GM18861 (cell line): ENCODE data around the gene KLHDC4.
"Not testable (repeated sequence)": the region's sequence is repeated elsewhere in the genome, so short reads cannot be mapped to it uniquely, and the experiment has no call there.

Experiments
- ATAC-seq: cut with Tn5 transposase; IDR thresholded peaks from one replicate; pipeline ENCODE4 v1.9.1; 2021; ENCODE audit not compliant: unreplicated experiment

KLHDC4 gene

DNA sequence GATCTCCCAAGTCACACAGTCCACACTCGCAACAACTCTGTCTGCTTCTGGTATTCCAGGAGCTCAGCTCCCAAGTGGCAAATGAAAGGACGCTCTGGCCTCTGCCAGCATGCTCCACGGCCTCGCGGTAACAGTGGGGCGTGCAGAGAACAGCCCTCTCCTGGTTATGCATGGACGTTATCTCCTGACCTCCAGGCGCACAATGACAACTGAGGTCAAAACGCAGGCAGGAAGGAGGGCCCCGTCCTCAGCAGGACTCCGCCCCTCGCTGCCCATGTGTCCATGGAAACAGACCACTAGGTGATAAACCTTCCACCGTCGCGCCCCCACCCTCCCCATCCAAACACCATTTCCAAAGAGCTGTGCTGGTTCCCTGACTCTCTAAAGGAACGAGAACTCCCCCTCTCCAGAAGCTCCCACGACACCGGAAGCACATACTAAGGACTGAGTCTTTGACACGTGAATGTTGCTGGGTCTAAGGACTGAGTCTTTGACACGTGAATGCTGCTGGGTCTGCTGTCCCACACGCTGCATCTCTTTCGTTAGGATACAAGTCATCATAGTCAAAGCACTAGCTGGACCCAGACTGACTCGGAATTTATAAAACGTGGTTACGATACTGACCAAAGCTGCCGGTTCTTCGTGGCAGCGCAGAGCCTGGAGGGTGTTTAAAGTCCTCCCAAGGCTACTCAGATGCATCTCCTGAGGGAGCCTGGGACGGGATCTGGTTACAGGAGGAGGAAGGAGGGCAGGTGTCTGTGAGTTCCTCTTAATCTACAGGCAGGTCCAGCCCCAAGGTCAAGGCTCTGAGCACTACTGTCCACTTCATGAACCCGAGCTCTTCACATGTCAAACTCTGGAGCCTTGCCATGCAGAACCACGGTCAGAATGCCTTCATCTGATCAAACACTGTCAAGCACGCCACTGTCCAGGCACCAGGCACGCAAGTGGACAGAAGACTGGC, 43.9 kb downstream of the KLHDC4 start:
- no peak for ATAC-seq

DNA sequence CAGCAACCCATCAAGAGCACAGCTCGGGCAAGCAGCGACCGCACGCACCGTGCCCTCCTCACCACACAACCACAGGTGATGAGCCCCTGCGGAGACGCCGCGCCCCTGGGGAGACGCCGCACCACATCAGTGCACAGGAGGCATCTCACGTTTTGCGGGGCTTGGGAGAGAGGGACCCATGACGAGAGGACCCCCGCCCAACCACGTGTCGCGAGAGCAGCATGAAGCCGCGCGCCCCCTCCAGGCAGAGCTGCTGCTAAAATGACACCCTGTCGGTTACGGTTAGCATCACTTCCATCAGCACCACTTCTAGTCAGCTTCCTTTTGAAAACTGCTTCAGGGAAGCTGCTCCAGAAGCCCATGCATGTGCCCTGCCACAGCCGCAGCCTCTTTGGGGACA, 45.3 kb downstream of the KLHDC4 start:
- ATAC-seq, result no peak

- ATAC-seq, result not testable (repeated sequence)
Observed at GRCh38 chr16:87718831-87719230, 47.0 kb downstream of the KLHDC4 start.

GRCh38 chr16:87715658-87716057, 50.1 kb downstream of the KLHDC4 start:
- no peak for ATAC-seq

DNA sequence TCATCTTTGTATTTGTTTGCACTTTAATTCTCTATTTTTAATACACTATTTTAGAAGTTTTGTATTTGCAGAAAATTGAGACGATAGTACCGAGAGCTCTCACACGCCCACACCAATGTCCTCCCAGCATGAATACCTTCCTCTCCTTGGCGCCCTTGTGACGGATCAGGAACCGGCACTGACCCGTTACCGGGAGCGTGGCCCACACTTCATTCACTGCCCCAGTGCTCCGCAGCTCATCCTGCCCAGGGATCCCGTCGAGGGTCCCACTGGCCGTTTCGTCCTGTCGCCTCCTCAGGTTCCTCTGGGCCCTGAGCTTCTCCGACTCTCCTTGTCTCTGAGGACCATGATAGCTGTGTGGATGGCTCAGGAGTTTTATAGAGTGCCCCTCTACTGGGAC, 50.6 kb downstream of the KLHDC4 start:
- ATAC-seq, result no peak

DNA sequence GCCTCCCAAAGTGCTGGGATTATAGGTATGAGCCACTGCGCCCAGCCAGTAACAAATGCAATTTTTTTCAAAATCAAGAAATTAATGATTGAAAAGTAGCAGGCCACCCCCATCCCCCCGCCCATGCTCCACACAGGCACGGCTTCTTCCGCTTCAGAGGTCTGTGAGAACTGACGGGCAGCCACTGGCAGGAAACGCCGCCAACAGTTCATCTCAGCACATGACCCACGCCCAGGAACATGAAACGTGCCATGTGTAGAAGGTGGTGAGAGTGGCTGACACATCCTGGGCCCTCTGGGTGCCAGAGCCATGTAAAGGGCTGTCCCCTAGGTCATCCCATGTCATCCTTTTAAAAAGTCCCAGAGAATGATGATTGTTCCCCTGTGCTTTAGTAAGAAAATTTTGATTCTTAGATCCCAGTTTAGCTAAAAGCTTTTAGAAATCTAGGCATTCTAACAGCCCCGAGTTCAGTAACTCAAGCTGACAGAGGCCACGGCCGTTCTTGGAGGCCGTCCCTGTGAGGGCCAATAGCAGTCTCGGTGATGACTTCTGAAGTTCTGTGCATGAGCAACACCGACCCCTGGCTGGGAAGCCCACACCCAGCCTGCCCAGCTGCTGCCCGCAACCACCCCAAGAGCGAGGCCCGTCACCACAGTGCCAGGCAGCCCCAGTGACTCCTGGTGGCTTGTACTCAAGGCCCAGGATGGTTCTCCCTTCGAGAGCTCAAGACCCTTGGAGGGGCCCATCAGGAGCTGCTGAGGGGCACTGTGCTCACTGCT, 52.1 kb downstream of the KLHDC4 start:
- no peak for ATAC-seq

DNA sequence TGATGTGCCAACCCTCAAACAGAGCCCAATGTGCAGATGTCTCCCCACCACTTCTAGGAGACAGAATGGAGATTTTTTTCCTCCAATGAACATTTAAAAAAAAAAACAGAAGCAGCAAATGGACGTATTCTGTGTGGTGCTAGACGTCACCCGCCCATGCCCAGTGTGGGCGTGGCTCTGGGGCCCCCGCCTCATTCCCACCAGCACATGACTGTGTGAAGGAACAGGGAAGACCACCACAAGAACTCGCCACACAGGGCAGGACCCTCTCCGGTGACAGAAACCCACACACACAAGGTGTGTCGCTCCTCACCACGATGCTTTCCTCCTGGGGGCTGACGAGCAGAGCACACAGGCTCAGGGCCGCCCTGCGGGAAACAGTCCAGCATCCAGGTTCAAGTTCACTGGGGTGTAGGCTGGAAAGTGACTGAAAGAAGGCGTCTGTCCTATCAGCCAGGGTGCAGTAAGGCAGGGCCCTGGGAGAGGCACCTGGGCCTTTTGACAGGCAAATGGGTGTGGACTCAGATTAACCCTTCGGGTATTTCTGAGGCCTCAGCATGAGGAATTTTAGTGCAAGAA, 53.5 kb downstream of the KLHDC4 start:
- no peak for ATAC-seq

DNA sequence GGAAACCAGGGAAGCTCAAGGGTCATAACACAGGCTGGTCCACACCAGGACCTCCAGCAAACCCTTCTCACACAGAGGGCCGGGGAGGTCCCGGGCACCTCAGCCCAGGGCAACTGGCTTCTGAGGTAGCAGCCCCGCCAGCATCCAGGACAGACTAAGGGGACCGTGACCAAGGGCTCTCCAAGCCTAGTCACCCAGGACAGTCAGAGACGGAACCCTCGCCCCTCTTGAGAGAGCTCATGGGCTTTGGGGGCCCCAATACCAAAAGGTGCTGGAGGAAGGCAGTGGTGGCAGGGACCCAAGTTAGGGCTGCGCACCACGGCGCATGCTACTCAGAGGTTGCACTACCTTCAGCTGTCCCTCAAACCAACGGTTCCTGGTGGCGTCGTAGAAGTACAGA, 54.9 kb downstream of the KLHDC4 start:
- ATAC-seq, result no peak

DNA sequence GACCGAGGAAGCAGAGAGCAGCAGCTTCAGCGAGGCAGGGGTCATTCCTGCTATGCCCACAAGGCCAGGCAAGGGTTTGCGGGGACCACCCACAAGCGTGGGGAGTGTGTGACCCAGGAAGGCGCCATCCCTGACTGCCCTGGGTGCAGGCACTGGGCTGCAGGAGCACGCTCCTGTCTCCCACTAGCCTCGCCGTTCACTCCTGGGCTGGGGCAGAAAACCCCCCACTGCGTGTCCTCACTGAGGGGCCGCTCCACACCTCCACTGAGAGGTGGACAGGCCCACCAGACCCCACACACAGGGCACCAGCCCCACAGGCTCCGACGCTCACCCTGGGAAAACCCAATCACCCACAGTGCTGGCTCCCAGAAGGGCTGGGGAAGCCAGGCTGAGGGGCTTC, 56.1 kb downstream of the KLHDC4 start:
- ATAC-seq, result no peak

GRCh38 chr16:87708881-87709638, 56.7 kb downstream of the KLHDC4 start:
- ATAC-seq, result no peak

GRCh38 chr16:87707714-87708580, 57.8 kb downstream of the KLHDC4 start:
- ATAC-seq, result no peak

GRCh38 chr16:87707097-87707496, 58.7 kb downstream of the KLHDC4 start:
- ATAC-seq, result no peak

- no peak for ATAC-seq
Observed at GRCh38 chr16:87706278-87707000, 59.3 kb downstream of the KLHDC4 start.

- no peak for ATAC-seq
Observed at GRCh38 chr16:87705771-87706277, 60.0 kb downstream of the KLHDC4 start.

DNA sequence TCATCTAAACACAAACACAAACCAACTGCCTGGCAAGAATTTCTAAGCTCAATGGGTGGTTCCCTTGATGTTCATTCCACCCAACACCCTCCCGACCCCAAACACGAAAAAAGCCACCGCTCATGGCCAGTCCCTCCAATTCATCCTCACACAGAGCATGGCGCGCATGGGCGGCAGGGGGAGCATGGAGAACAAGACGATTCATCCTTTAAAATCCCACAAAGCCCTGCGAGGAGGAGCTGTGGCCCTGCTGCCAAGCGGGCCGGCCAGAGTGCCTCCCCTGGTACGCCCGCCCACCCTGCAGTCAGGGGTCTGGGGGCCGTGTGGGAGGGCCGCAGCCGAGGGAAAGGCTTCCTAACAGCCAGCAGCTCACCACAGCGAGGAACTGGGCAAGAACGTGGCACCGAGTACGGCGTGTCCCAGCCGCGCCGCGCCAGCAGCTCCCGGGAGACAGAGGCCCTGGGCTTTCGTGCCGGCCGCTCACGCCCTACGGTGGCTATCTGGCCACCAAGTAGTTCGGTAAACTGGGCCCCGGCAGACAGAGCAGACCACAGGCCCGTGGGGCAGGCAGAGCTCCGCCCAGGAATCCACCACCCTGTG, 60.9 kb downstream of the KLHDC4 start:
- ATAC-seq, result no peak

DNA sequence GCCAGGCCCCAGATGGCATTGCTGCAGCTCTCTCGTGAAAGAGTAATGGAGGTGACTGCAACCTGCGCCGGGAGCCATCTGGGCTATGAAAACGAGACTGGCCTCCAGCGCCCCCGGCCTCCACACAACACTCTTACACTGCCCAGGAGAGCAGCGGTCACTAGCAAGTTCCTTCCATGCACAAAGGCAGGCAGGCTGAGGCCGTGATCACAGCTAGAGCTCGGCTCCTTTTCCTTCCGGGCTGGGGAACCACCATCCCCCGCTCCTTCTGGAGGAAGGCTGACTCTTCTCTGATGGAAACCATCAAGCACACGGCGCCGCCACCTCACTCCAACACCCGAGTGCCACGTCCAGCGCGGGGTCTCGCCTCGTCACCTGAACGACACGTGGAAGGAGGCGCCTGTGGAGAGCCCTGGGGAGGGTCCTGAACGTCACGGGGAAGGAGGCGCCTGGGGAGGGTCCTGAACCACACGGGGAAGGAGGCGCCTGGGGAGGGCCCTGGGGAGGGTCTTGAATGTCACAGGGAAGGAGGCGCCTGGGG, 61.9 kb downstream of the KLHDC4 start:
- ATAC-seq, result no peak

DNA sequence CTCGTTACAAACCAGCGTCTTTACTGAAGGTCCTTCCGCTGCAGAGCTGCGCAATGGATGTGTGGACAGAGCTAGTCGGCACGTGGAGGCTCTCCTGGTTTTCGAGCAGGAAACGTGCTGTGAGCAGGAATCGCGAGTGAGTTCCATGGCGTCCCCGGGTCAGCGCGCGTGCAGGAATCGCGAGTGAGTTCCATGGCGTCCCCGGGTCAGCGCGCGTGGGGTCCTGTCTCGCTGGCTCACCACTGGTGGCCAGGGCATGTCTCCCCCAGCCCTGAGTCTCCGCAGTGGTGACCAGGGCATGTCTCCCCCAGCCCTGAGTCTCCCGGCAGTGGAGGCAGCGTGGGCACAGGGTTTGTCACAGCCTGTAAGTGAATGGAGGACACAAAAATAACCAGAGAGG, 62.7 kb downstream of the KLHDC4 start:
- no peak for ATAC-seq

GRCh38 chr16:87702325-87702811, 63.4 kb downstream of the KLHDC4 start:
- peak; percentile 54 for ATAC-seq
